ENCODE data around the gene MTF1.

GRCh38 chr1:37883671-37884070 is 24.3 kb upstream of the MTF1 start:
- TF ChIP-seq CTCF (IDR thresholded peaks at IDR 0.05; ENCODE audit: poor library complexity, severe bottlenecking) (no peak), RAD21 (conservative IDR thresholded peaks at IDR 0.05) (no peak), EZH2 (IDR thresholded peaks at IDR 0.05; ENCODE audit: borderline replicate concordance, insufficient read depth, low read length, poor library complexity, severe bottlenecking) (no peak), SMC3 (conservative IDR thresholded peaks at IDR 0.05; ENCODE audit: poor library complexity) (no peak), REST (IDR thresholded peaks at IDR 0.05; ENCODE audit: borderline replicate concordance) (no peak)

Data from neural cell (in vitro differentiated cells).